GM19025 (cell line): ENCODE data around the gene MTTP.
A peak's percentile ranks its signal among the peaks of the same experiment; 100 is the strongest.
"Not testable (repeated sequence)": the region's sequence is repeated elsewhere in the genome, so short reads cannot be mapped to it uniquely, and the experiment has no call there.

Experiments used
- ATAC-seq: cut with Tn5 transposase; IDR thresholded peaks from one replicate; pipeline ENCODE4 v1.9.1; 2021; ENCODE audit warnings: mild to moderate bottlenecking, low read depth, moderate library complexity; ENCODE audit not compliant: unreplicated experiment

MTTP gene

GRCh38 chr4:99574530-99575324, at the start of gene MTTP:
Gene MTTP (plus strand): TSS chr4:99574824. CDS start chr4:99574910, 86 bp downstream.
- ATAC-seq: peak; percentile 72

DNA sequence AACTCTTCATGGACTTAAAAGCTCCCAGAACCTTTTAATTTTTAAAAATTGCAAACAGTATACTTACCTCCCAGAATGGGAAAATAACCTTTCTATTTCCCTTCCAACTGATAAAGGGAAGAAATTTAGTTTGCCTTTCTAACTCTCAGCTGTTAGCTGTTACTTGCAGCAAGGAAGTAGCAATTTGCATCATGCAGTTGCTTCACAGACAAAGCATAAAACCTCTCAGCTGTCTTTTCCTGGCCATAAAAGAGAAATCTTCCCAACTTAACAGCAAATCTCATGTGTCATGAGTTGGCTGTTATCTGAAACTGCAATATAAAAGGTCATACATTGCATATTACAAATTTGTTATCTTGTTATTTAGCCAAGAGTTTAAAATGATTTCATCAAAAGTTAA, 45.4 kb upstream of the MTTP start:
- ATAC-seq: no peak

DNA sequence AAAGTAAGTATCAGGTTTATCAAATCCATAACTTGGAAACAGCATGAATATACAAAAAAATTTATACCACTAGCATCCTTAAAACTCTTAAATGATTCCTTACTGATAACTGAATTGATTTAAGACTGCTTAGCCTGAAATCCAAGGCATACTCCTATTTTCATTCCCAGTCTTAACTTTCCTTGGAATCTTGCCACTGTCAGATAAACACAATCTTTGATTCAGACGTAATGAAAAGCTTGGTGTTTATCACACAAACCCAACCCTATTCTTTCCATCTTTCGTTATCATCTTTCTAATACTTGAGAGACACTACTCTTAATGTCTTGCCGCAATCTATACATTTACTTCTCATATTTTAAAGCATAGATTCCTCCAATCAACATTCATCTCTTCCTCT, 44.7 kb upstream of the MTTP start:
- ATAC-seq: no peak

DNA sequence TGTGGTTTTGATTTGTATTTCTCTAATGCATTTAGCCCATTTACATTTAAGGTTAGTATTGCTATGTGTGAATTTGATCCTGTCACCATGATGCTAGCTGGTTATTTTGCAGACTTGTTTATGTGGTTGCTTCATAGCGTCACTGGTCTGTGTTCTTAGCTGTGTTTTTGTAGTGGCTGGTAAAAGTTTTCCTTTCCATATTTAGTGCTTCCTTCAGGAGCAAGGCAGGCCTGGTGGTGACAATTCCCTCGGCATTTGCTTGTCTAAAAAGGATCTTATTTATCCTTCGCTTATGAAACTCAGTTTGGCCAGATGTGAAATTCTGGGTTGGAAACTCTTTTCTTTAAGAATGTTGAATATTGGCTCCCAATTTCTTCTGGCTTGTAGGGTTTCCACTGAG, 39.9 kb upstream of the MTTP start:
- not testable (repeated sequence) for ATAC-seq

DNA sequence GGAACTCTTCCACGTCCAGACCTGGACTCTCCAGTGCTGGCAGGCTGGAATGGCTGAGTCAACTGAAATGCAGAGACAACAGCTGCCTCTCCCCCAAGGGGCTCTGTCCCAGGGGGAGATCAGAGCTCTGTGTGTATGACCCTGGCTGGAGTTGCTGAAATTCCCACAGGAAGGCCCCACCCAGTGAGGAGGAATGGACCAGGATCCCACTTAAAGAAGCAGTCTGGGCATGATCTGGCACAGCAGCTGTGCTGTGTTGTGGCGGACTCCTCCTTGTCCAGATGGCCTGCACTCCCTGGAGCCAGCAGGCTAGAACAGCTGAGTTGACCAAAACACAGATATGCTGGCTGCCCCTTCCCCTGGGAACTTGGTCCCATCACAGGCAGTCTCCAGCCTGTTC, 38.4 kb upstream of the MTTP start:
- ATAC-seq: no peak

- no peak for ATAC-seq
These were observed 37.8 kb upstream of the MTTP start for GRCh38 chr4:99536848-99537247.

GRCh38 chr4:99537674-99538073, 37.0 kb upstream of the MTTP start:
- ATAC-seq: no peak

DNA sequence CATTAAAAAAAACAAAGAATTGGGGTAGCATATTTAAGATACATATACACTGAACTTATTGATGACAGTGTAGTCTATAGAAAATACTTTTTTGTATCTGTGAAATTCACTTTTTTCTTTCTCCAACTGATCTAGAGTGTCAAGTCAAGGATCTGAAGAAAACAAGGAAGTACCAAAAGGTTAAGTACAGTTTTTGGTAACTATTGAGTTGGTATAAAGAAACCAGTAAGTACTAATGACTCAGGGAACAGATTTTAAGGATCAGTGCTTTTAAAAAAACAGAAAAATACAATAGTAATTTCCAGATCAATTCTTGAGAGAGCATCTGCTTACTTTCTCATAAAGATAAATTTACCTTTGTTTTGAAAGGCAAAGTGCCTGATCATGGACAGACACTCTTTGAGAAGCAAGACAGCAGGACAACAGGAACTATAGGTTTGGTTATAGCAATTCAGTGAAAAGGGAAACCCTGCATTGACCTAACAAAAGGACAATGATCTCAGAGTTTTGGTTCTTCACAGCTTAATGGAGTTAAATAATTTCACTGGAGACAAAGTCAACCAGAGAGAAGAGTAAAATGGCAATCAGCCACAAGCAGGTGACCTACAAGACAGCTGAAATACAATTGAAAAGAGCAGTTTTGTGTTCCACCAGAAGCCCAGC, 34.2 kb upstream of the MTTP start:
- ATAC-seq: no peak

GRCh38 chr4:99552872-99553271, 21.8 kb upstream of the MTTP start:
- no peak for ATAC-seq

DNA sequence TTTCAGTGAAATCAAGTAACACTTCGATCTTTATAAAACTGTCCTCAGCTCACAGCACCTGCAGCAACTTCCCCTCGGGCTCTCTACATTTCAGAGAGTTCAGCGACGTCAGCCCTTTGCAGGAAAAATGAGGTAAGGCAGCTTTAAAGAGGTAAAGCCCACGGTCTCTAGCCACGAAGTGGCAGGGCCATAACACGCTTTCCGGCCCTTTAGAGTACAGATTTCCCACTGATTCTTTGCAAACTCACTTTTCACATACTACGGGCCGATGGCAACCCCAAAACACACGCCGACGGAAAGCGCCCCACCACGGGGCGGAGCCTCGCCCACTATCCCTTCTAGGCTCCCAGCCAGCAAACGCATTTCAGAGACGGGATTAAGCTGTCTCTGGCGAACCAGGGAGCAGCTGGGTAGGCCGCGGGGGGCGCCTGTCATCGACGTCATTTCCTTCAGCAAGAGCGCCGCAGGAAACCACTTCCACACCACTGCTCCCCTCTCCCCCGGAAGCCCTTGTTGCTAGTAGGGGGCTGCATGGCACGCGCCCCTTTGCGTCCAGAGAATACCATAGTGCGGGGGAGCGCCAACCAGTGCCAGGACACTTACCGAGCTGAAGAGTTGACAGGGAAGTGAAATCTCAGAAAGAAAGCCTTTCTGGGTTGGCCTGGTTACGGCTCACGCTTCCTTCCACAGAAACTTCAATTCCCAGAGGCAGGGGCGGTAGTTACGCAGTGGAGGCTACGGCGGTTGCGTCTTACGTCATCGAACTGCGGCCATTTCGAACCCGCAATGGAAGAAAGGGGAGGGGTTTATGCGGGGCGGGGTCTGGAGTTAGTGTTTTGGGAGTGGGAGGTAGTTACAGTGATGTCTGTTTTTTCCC, 11.1 kb upstream of the MTTP start, which contains the start of gene TRMT10A:
TRMT10A (minus strand) TSS at position 730 of the 877 bp plus-strand sequence. CDS start 4,701 bp downstream, outside the sequence.
- peak; percentile 92 for ATAC-seq

DNA sequence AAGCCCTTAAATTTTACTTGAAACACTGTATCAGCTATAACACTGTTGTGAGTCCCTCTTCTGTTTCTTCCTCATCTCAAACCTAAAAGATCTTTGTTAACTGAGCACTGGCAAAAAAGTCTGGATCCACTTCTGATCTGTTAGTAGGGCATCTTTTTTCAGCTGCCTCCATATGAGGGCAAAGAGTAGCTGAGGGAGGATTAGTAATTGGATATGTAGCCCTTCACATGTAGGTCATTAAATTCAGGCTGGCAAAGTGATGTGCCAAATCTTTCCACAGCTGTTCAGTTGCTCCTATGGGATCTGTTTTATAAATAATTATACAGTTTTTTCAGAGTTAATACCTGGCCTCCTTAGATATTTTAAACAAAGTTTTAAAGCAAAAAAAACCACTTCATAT, 9.7 kb upstream of the MTTP start:
- ATAC-seq: no peak

DNA sequence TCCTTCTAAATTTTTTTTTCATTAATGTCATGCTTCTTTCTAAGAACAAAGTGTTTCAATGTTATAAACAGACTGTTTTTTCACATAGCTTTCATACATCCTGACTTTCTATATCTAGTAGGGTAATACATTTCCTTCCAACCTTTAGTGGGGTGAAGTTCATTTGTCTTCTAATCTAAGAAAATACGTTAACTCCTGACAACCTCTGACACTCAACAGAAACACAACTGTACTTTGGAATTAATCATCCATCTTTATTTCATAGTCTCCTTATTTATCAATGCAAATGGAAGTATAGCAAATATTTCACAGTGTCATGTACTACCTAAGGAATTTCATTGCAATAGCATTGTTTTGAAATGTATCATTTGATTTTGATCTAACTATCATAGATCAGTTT, 2.7 kb upstream of the MTTP start:
- ATAC-seq: no peak

GRCh38 chr4:99572527-99573240, 1.9 kb upstream of the MTTP start:
- no peak for ATAC-seq

DNA sequence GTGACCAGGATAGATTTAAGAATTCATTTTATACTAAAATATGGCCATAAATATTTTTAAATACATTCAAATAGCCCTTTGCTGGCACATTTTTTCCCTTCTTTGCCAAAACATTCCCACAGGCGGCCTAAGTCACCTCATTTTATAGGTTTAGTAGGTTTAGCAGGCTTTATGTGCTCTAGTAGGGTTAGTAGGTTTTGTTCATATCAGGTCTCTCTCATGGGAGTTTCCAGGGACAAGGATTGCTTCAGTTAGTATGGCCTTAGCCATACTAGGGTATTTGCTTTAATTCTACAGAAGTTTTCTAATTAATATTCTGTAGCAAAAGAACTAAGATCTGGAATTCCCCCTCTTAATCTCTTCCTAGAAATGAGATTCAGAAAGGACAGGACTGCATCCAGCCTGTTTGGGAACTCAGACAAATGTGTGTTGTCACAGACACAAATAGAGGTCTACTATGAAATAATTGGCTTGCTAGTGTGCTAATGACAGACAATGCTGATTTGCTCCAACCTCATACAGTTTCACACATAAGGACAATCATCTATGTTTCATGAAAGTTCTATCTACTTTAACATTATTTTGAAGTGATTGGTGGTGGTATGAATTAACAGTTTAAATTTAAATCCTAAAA, 772 bp upstream of the MTTP start:
- no peak for ATAC-seq

DNA sequence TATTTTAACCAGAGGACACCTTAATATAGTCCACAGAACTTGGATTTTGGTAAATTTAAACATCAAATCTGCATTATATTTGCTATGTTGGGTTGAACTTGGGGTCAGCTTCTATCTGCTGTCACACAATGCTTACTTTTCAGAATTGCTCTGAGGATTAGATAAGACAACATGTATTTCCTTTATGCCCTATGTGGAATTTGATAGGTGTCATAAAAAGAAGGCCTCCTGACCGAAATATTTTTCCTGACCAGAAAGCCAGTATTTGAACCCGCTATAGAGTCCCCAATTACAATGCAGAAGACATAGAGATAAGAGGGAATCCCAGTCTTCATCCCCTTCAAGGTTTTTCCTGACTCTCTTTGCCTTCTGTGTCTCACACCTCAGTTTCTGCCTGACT, 4.1 kb downstream of the MTTP start:
- ATAC-seq: no peak

DNA sequence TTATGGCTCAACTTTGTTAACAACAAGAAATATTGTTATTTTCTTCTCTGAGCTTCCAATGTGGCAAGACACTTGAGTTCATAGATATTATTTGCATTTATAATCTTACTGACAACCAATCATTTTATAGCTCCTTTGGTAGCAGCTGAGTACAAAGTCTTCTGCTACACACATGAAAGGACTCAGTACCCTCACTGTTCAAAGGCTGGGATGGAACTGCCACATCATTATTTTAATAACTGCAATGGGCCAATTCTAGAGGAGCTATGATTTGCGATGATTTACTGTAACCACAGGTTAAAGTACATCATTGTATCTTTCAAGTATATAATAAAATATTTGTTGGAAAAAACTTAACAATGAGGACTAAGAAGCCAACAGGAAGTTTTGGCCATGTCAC, 10.9 kb downstream of the MTTP start:
- ATAC-seq: no peak

DNA sequence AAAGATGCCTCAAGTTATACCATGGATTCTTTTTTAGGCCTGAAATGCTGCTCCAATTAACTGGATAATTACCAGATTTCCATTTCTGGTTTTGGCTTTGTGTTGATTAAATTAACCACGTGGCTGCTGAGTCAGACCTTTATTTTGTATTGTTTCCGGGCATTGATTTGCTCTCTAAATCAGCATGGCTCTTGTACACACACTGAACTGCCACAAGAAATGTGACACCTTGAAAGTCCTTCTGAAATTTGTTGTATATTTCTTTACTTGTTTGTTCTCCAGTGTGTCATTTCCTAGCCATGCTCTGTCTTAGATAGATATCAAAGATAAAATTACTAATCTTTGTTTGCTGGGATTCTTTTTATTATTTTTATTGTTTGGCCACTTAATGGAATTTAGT, 11.7 kb downstream of the MTTP start:
- no peak for ATAC-seq

- ATAC-seq: no peak
These were observed 12.2 kb downstream of the MTTP start for GRCh38 chr4:99586797-99587196.

GRCh38 chr4:99587309-99587708, 12.7 kb downstream of the MTTP start:
- no peak for ATAC-seq

DNA sequence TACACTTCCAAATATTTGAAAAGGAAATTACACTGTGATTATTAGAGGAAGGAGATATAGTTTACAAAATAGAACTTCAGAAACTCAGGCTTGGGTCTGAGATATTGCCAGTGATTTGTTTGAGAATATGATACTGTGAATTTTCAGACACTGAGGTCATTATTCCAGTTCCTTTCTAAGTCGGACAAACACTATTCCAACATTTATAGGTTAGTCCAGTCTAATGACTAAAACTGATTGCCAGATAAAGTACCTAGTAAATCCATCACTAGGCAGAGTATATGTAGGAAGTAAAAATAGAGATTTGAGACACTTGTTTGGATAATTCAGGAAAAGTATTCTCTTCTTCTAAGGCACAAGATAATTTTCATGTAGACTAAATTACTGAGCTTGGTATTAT, 13.2 kb downstream of the MTTP start:
- ATAC-seq: no peak
